Activated T-cell treated with anti-CD3 and anti-CD28 coated beads, Interleukin-2, amount 50 U/mL, for 48 hours (primary cell): ENCODE data around the gene NPAS1.

ENCODE experiments used
- DNase-seq, 2 experiments: peaks; one replicate each; pipeline ENCODE4 v3.0.0-alpha.2; 2020

The NPAS1 gene

GRCh38 chr19:47019431-47020041, at the start of gene NPAS1:
NPAS1 (plus strand) TSS chr19:47019837; CDS start chr19:47021048, 1,211 bp downstream.
- no peak for DNase-seq

- no peak for DNase-seq
Measured at GRCh38 chr19:46970815-46971214, 48.8 kb upstream of the NPAS1 start.

GRCh38 chr19:46972311-46972710, 47.3 kb upstream of the NPAS1 start:
- DNase-seq, result no peak

- DNase-seq, result no peak
Measured at GRCh38 chr19:46974181-46974580, 45.5 kb upstream of the NPAS1 start.

GRCh38 chr19:46975011-46975924, 44.4 kb upstream of the NPAS1 start:
- DNase-seq, result no peak

GRCh38 chr19:46975925-46976782, 43.5 kb upstream of the NPAS1 start:
- DNase-seq, result no peak

- no peak for DNase-seq
Measured at GRCh38 chr19:46976845-46977320, 42.8 kb upstream of the NPAS1 start.

GRCh38 chr19:46977548-46977947, 42.1 kb upstream of the NPAS1 start:
- no peak for DNase-seq

- no peak for DNase-seq
Measured at GRCh38 chr19:46978171-46978869, 41.3 kb upstream of the NPAS1 start.

- DNase-seq, result no peak
Measured at GRCh38 chr19:46979126-46980105, 40.2 kb upstream of the NPAS1 start.

GRCh38 chr19:46980761-46981160, 38.9 kb upstream of the NPAS1 start:
- DNase-seq, result no peak

GRCh38 chr19:46981286-46981945, 38.2 kb upstream of the NPAS1 start:
- DNase-seq, result no peak

GRCh38 chr19:46983097-46983496, 36.5 kb upstream of the NPAS1 start:
- DNase-seq, result no peak

GRCh38 chr19:46984077-46985010, 35.3 kb upstream of the NPAS1 start:
- no peak for DNase-seq

- no peak for DNase-seq
Measured at GRCh38 chr19:46985542-46986415, 33.9 kb upstream of the NPAS1 start.

GRCh38 chr19:46988614-46989230, 30.9 kb upstream of the NPAS1 start:
- DNase-seq, result no peak

GRCh38 chr19:46990991-46991676, 28.5 kb upstream of the NPAS1 start:
- peak; percentile 77 for DNase-seq
